NCI-H1105 treated with DMSO at 0.1 percent for 48 hours (cell line): ENCODE data around the gene SEPTIN5.

ENCODE experiments used
- DNase-seq: peaks from one replicate; lab custom pipeline; 2025; lab: John Stamatoyannopoulos, UW

The SEPTIN5 gene

DNA sequence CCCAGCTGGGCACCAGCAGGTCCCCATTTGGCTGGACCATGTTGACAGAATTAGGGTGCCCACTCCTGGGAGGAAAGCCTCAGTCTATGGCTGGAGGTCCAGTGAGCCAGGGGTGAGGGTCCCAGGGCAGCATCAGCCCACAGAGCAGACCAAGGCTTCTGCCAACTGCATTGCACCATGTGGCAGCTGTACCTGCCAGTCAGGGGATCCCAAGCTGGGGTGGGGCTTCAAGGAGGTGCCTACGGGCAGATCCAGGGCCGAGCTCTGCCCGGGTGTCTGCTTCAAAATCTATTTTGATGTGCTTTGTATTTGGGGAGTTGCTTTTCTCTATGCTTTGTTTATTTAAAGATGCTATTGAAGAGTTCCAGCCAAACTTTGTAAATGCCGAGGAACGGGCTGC is 19.5 kb downstream of the SEPTIN5 start:
- DNase-seq, result no peak

DNA sequence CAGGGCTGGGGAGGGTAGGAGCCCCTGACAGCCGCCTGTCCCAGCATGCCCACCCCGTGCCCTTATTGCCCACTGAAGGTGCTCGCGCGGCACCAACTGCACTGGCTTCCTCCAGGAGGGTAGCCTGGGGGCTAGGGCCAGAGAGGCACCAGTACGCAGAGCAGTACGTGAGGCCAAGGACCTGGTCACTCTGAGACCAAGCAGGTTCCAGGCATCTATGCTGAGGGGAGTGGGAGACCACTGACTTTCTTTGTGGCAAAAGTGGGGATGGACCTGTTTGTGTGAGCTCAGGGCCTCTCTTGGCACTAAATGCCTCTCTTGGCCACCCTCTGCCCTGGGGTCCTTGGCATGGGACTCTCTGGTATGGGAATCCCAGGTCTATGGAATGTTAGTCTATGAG is 19.9 kb downstream of the SEPTIN5 start:
- DNase-seq, result no peak

GRCh38 chr22:19734837-19735382 is 20.6 kb downstream of the SEPTIN5 start:
- no peak for DNase-seq

DNA sequence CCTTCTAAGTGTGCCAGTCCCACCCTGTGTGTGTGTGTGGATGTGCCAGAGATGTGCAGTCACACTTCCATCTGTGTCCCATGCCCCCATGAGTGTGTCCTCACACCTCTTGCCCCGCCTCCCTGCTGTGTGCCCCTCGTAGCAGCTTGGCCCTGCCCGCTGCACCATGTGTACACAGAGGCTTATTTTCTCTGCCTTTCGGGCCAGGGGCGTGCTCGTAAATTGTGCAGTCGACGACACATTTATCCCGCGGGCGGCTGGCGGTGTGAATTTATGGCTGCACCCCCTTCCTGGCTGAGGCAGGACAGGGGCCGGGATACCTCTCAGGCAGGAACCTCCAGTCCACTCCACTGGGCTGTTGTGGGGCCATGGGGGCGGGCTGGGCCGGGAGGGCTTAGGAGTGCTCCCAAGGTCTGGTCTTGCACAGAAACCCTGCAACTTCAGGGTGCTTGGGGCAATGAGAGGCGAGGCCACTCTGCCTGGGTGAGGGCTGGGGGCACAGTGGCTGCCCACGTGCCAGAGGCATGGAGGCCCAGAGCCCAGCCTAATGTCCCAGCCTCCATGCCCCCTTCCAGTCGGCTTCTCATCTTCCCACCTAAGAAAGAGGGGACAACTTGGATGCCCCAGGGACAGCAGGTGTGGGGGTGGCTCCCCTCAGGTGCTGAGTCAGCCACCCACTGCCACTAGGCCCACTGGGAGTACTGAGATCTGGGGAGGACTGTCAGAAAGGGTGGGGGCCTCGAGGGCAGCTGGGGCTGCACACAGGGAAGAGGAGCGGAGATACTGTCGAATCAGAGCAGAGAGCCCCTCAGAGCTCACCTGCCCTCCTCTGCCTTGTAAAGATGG is 21.6 kb downstream of the SEPTIN5 start:
- DNase-seq, result no peak

DNA sequence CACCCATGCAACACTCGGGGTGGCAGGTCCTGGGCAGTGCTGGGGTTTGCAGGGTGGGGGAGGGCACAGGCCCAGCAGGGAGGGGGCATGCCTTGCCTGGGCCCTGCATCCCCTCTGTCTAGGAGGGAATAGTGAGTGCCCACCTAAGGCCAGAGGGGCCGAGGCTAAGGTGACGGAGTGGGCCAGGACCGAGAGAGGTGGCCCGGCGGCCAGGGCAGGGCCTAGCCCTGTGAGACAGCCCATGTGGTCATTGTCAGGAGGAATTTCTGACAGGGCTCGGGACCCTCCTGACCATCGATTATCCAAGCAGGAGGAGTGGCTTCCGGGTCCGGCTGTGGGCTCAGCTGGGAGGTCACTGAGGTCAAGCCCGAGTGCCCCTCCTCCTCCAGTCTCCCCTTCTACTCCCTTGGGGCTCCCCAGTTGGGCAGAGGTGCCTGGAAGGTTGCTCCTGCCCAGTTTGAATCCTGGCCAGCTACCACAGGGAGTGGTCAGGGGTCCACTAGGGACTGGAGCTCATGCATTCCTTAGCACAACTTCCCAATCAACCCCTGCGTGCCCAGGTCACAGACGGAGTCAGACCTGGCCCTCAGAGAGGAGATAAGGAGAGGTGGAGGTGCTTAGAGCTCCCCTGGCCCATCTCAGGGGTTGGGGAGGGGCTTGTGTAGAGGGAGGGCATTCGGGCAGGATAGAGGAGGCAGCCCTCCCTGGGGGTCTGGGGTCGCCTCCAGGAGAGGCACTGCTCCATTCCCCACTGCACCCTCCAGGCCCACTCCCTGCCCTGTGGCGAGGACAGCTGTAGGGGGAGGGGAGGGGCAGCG is 23.8 kb downstream of the SEPTIN5 start:
- no peak for DNase-seq

GRCh38 chr22:19738664-19739447 is 24.6 kb downstream of the SEPTIN5 start:
- DNase-seq, result no peak

- DNase-seq, result no peak
Measured at GRCh38 chr22:19739448-19739895, 25.2 kb downstream of the SEPTIN5 start.

- no peak for DNase-seq
Measured at GRCh38 chr22:19739911-19740449, 25.7 kb downstream of the SEPTIN5 start.

DNA sequence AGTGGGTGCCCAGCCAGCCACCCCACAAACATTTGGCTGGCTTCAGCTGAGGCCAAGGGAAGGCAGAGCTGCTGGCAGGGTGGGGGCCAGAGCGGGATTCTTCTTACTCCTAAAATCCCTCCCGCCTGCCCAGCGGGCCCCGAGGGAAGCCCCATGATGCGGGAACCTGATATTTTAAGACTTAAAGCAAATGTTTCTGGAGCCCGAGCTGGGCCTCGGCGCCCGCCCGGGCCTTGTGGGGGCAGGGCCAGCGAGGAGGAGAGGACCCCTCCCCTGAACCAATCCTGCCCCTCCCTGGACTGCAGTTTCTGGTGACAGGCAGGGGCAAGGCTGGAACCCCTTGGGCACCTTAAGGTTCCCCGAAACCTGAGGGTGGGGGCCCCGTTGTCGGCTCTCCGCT is 26.3 kb downstream of the SEPTIN5 start:
- no peak for DNase-seq

- no peak for DNase-seq
Measured at GRCh38 chr22:19741053-19741452, 26.8 kb downstream of the SEPTIN5 start.

DNA sequence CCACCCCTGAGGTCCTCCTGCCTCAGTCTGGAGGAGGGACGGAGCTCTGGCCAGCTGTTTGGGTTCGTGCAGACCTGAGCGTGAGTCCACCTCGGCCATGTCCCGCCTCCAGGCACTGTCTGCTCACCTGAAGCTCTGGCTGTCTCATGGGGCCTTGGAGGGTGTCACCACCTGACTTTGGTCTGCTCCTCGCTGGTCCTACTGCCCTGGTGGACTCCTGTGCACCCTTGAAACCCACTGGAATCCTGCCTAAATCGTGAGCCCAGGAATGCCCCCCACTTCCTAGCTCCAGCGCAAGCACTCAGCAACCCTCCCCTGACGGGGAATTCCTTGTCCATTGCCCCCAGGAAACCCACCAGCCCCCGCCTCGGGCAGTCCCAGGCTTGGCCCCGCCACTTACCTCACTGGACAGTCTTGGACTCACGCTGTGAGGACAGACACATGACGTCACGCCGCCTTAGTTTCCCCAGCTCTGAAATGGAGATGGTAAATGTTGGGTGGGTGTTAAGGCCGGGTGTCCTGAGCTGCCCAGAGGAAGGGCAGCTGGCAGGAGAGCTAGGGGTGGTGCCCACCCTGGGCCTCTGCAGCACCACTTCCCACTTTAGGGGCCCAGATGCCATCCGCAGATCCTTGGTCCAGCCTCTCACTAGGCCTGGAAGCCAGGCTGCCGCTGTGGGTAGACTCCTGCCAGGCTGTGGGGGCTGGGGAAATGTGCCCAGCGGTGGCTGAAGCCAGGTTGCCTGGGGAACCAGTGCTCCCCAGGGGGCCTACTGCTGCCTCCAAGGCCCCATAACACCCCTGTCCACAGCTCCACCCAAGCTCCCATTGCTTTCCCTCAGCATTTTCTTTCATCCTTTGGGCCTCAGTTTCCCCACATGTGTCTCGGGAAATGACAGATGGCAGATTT is 28.1 kb downstream of the SEPTIN5 start:
- DNase-seq, result no peak

DNA sequence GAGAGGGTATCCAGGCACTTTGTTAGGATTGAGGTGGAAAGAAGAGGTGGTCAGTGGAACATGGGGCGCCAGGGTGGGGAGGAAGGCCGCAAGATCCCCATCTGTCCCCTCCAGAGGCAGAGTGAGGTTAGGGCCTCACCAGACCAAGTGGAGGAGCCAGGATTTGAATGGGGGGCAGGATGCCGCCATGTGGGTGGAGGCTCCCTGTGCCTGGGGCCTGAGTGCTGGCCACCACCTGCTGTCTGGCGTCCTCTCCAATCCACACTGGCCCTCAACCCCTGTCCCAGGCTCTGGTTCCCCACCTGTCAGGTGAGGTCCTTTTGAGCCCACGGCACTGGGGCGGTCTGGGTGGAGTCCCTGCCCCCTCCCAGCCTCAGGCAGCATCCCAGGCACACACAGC is 28.8 kb downstream of the SEPTIN5 start:
- no peak for DNase-seq

DNA sequence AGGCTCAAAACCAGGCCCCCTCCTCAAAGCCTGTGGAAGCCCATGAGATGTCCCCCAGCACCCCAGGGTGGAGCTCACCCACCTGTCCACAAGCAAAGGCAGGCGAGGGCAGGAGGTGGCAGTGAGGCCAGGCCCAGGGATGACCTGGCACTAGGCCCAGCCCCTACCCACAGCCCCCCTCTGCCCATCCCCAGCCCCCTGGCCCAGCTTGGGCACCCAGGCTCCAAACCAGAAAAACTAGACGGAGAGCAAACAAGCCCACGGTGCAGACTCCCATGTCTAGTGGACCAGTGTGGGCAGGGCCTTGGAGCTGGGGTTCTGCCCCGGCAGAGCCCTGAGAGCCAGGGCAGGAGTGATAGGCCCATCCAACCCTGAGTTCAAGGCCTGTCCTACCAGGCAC is 29.3 kb downstream of the SEPTIN5 start:
- no peak for DNase-seq

- no peak for DNase-seq
Measured at GRCh38 chr22:19744350-19745006, 30.2 kb downstream of the SEPTIN5 start.

GRCh38 chr22:19745155-19746101 is 31.1 kb downstream of the SEPTIN5 start:
- no peak for DNase-seq

GRCh38 chr22:19746726-19747125 is 32.4 kb downstream of the SEPTIN5 start:
- DNase-seq, result no peak

DNA sequence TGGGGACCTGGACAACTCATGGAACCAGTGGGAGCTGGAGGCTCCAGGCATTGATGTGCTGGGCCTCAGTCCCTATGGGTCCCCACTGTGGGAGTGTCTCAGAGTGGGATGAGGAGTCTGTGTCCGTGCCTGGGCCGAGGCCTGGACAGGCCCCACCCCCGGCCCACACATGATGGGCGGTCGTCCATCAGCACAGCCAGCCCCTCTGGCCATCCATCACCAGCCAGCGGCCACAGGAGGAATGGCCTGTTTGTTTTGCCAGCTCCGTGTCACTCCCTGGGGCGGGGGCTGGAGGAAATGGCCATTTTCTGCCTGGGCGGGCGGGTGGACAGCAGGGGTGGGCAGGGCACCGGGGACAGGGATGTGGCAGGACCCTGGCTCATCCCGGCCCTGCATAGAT is 33.2 kb downstream of the SEPTIN5 start:
- DNase-seq, result no peak

GRCh38 chr22:19748139-19748538 is 33.8 kb downstream of the SEPTIN5 start:
- no peak for DNase-seq
